Bronchial epithelial cell (primary cell): ENCODE measurements around the gene KSR1. TPM values are rescaled to one million over a fixed set of nuclear protein-coding genes. Genes with fewer than 3 reads are reported as not detected.
A peak's percentile ranks its signal among the peaks of the same experiment; 100 is the strongest.

ENCODE experiments used
- DNase-seq: peaks from one replicate; pipeline ENCODE4 v3.0.0-alpha.2; 2010; ENCODE audit warnings: low read depth
- FAIRE-seq: peaks from 2 replicates; lab custom pipeline; 2011; peaks lifted over from hg19 to GRCh38; lab: Jason Lieb, UNC
- H3K27me3 ChIP-seq: 2 replicates; pipeline ENCODE4 v1.5.1; 2011; ENCODE audit warnings: low read length; ENCODE audit not compliant: control insufficient read depth, insufficient read depth
- H3K36me3 ChIP-seq: 2 replicates; pipeline ENCODE4 v1.5.1; 2011; ENCODE audit warnings: low read length; ENCODE audit not compliant: control insufficient read depth, insufficient read depth
- H3K4me3 ChIP-seq: 2 replicates; pipeline ENCODE4 v1.5.1; 2011; ENCODE audit warnings: mild to moderate bottlenecking, low read depth, low read length, control low read depth
- total RNA-seq: library from RNA; depleted of rRNA; stranded (reverse); fragments of >200 nt; gene quantifications from 2 replicates; pipeline ENCODE4 v1.2.1, GENCODE V29; 2014
- TF ChIP-seq, protein P1 (sequence below): IDR thresholded peaks from 2 replicates; pipeline ENCODE4 v1.5.1; 2011; ENCODE audit warnings: mild to moderate bottlenecking, moderate library complexity, low read length, control low read depth, inconsistent platforms; ENCODE audit not compliant: insufficient read depth, severe bottlenecking

Gene KSR1
- total RNA-seq, 1 donor from 2014 or later, result 0.53 TPM

DNA sequence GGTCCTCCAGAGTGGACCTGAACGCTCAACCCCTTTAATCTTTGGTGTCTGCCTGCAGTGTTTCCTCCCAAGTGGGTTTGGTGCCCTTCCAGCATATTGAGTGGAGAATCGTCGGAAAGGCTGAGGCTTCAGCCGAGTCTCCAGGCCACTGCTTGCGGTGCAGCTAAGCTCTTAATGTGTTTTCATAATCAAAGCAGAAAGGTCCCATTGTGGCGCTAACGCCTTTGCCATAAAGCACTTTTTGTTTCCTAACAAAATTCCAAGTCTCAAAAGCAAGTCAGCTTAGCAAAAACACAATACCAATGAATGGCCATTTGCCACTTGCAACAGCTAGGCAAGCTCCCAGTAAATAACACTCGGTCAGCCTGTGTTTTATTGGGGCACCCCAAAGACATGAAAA is 57.6 kb downstream of the KSR1 start:
- H3K36me3 ChIP-seq, result no peaks in the 10 kb centered on the region
- TF ChIP-seq, protein P1, sequence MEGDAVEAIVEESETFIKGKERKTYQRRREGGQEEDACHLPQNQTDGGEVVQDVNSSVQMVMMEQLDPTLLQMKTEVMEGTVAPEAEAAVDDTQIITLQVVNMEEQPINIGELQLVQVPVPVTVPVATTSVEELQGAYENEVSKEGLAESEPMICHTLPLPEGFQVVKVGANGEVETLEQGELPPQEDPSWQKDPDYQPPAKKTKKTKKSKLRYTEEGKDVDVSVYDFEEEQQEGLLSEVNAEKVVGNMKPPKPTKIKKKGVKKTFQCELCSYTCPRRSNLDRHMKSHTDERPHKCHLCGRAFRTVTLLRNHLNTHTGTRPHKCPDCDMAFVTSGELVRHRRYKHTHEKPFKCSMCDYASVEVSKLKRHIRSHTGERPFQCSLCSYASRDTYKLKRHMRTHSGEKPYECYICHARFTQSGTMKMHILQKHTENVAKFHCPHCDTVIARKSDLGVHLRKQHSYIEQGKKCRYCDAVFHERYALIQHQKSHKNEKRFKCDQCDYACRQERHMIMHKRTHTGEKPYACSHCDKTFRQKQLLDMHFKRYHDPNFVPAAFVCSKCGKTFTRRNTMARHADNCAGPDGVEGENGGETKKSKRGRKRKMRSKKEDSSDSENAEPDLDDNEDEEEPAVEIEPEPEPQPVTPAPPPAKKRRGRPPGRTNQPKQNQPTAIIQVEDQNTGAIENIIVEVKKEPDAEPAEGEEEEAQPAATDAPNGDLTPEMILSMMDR, result no peak
- no peak for DNase-seq
- FAIRE-seq, result no peak
- peaks cover 2% of the 10 kb centered on the region for H3K27me3 ChIP-seq
- no peak overlapping the region for H3K4me3 ChIP-seq

DNA sequence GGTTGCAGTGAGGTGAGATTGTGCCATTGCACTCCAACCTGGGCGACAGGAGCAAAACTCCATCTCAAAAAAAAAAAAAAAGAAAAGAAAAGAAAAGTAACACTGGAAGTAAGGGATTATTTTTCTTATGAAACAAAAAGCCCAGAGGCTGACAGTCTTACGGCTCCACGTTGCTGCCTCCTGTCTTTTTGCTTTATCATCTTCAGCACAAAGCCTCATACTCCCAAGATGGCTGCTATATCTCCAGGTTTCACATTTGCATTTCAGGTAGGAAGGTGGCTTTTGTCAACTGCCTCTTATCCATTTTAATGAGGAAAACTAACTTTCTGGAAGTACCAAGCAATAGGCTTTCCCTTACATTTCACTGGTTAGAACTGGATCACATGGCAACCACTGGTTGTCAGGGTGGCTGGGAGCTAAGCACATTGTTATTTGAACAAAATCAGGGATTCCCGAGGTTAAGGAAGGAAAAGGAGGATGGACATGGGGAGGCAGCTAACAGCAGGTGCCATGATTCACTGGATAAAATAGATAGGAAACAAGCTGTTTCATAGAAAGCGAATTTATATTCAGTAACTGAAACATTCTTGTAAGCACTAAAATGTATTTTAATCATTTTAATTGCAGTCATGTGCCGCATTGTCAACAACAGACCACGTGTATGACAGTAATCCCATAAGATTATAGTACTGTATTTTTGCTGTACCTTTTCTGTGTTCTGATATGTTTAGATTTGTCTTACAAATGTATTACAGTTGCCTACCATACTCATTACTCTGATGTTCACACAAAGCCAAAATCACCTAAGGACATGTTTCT is 58.6 kb downstream of the KSR1 start:
- FAIRE-seq, result no peak
- Histone ChIP-seq H3K4me3 (no peak overlapping the region), H3K36me3 (no peaks in the 10 kb centered on the region), H3K27me3 (peaks cover 2% of the 10 kb centered on the region)
- DNase-seq, result no peak
- TF ChIP-seq, protein P1, result no peak

DNA sequence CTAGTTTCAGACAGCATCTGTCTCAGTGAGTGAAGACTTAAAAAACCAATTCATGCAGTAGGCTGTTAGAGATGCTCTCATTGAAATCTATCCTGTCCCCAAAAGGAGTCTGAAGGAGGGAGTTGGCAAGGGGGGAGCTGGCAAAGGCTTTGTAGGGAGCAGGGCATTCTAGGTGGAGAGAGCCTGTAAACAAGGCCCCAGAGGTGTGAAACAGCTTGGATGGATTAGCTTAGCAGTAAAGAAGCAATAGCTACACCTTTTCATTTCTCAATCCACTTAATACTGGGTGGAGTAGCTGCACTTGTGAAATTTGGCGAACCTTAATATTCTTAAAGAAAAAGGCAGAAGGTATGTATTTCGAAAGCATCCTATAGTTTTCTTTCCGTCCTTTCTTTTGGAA is 61.8 kb downstream of the KSR1 start:
- no peak for DNase-seq
- H3K27me3 ChIP-seq, result no peaks in the 10 kb centered on the region
- TF ChIP-seq, protein P1, result no peak
- no peak for FAIRE-seq
- no peaks in the 10 kb centered on the region for H3K36me3 ChIP-seq
- H3K4me3 ChIP-seq, result no peak overlapping the region

DNA sequence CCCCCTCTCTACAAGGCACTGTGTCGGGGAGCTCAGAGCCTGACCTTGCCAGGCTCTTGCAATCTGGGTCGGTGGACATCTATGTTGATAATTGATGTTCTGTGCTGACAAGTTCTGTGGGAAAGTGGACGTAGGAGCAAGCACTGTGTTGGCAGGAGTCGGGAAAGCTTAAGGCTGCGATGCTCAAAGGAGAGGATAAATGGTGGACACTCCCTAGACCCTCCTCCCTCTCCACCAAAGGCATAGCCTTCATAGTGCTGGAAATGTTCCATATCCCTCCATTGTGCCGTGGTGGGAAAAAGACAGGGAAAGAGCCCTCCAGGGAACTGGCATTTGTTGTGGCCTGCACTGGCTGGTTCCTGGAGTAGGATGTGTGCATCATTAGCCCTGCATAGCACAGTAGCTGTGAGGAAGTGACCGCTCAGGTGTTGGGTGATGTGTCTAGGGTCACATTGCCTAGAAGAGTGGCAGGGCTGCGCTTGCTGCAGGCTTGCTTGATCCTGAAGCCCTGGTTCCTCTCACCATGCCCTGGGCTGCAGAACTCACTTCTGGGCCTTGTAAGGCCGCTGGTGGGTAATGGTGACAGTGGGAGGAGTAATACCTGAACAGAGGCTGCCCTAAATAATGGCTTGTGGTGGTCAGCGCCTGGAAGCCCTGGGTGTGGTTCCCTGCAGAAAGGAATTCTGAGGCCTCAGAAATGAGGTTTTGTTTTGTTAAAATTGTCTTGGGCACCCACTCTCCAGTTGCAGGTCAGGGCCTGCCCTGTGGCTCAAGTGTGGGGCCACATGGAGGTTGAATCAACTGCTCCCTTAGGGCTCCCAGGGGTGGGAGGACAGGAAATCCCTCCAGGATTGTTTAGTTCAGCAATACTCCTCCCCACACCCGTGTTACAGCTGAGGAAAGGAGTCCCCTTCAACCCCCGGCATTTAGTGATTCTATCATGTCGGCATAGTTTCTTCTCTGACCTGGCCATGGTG is 62.6 kb downstream of the KSR1 start:
- TF ChIP-seq, protein P1, result no peak
- H3K27me3 ChIP-seq, result no peaks in the 10 kb centered on the region
- H3K4me3 ChIP-seq, result no peak overlapping the region
- DNase-seq (peak; percentile 52), FAIRE-seq (no peak)
- H3K36me3 ChIP-seq, result no peaks in the 10 kb centered on the region

DNA sequence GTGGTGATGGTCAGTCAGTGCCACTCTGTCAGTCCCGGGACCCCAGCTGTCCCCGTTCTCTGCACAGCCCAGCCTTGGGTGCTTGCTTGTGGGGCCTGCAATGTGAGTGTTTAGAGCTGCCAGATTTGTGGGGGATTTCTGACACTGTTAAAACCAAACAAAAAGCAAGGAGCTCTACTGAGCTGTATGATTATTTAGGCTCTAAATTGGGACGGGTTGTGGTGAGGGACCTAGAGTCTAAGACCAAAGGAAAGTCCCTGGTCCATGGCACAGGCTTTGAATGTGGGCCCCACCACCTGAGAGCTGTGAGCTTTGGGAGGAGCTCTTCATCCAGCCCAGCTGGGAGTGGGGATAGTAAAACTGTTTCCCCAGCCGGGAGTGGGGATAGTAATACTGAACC is 63.3 kb downstream of the KSR1 start:
- DNase-seq (no peak), FAIRE-seq (no peak)
- Histone ChIP-seq H3K4me3 (no peak overlapping the region), H3K27me3 (no peaks in the 10 kb centered on the region), H3K36me3 (no peaks in the 10 kb centered on the region)
- TF ChIP-seq, protein P1, result no peak
